Brain microvascular endothelial cell (primary cell): ENCODE results near the gene MYO5A.
A peak's percentile ranks its signal among the peaks of the same experiment; 100 is the strongest.
"Not testable (repeated sequence)": the region's sequence is repeated elsewhere in the genome, so short reads cannot be mapped to it uniquely, and the experiment has no call there.

Source experiments
- DNase-seq: peaks from one replicate; pipeline ENCODE4 v3.0.0-alpha.2; 2020
- H3K27ac ChIP-seq: fragments of 250-450 bp; sonication (Bioruptor Pico); 2 replicates; pipeline ENCODE4 v1.5.1; 2020; ENCODE audit warnings: mild to moderate bottlenecking, moderate library complexity
- H3K27me3 ChIP-seq: fragments of 250-450 bp; sonication (Bioruptor Pico); replicated peaks from 2 replicates; pipeline ENCODE4 v1.5.1; 2020; ENCODE audit warnings: mild to moderate bottlenecking
- H3K36me3 ChIP-seq: fragments of 250-450 bp; sonication (Bioruptor Pico); replicated peaks from 2 replicates; pipeline ENCODE4 v1.5.1; 2020; ENCODE audit warnings: mild to moderate bottlenecking
- H3K4me3 ChIP-seq: 2 replicates; pipeline ENCODE4 v1.5.1; 2011; ENCODE audit warnings: low read depth, mild to moderate bottlenecking, control low read depth, low read length, moderate library complexity
- in situ Hi-C: cut with HindIII; loops from 2 replicates; pipeline ENCODE4 v1.10.0; 2017; ENCODE audit warnings: low sequenced_read_pairs, low pct_ligation_motif_present
- TF ChIP-seq, protein P1 (sequence below): IDR thresholded peaks from 2 replicates; pipeline ENCODE4 v1.5.1; 2011; ENCODE audit warnings: low read depth, mild to moderate bottlenecking, moderate library complexity, low read length, control low read depth, inconsistent platforms; ENCODE audit errors: missing control alignments

The MYO5A gene

GRCh38 chr15:52528564-52529340, at the start of gene MYO5A:
Gene MYO5A (minus strand): TSS chr15:52528880. CDS start chr15:52528806, 74 bp downstream.
- in situ Hi-C loops = no loop called here
- DNase-seq = peak; percentile 63
- Histone ChIP-seq H3K36me3 (no peaks in the 10 kb centered on the region), H3K27ac (peak within 1 kb of the TSS; percentile 19), H3K4me3 (peak within 1 kb of the TSS; percentile 77), H3K27me3 (no peaks in the 10 kb centered on the region)
- TF ChIP-seq, protein P1, sequence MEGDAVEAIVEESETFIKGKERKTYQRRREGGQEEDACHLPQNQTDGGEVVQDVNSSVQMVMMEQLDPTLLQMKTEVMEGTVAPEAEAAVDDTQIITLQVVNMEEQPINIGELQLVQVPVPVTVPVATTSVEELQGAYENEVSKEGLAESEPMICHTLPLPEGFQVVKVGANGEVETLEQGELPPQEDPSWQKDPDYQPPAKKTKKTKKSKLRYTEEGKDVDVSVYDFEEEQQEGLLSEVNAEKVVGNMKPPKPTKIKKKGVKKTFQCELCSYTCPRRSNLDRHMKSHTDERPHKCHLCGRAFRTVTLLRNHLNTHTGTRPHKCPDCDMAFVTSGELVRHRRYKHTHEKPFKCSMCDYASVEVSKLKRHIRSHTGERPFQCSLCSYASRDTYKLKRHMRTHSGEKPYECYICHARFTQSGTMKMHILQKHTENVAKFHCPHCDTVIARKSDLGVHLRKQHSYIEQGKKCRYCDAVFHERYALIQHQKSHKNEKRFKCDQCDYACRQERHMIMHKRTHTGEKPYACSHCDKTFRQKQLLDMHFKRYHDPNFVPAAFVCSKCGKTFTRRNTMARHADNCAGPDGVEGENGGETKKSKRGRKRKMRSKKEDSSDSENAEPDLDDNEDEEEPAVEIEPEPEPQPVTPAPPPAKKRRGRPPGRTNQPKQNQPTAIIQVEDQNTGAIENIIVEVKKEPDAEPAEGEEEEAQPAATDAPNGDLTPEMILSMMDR = no peak

DNA sequence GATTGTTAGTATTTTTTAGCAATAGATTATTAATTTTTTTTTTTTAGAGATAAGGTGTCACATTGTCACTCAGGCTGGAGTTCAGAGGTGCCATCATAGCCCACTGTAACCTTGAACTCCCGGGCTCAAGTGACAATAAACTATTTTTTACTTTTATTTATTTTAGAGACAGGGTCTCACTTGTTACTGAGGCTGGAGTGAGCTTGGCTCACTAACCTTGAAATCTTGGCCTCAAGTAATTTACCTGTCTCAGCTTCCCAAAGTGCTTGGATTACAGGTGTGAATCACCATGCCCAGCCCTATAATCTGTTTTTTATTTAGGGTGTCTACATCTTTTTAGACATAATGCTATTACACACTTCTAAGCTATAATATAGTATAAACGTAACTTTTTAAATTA, 48.0 kb upstream of the MYO5A start:
- no peak overlapping the region for H3K27ac ChIP-seq
- H3K27me3 ChIP-seq = no peaks in the 10 kb centered on the region
- H3K36me3 ChIP-seq = peaks cover under 1% of the 10 kb centered on the region
- TF ChIP-seq, protein P1 = no peak
- no peak for DNase-seq
- no peak overlapping the region for H3K4me3 ChIP-seq
- in situ Hi-C loops = no loop called here

DNA sequence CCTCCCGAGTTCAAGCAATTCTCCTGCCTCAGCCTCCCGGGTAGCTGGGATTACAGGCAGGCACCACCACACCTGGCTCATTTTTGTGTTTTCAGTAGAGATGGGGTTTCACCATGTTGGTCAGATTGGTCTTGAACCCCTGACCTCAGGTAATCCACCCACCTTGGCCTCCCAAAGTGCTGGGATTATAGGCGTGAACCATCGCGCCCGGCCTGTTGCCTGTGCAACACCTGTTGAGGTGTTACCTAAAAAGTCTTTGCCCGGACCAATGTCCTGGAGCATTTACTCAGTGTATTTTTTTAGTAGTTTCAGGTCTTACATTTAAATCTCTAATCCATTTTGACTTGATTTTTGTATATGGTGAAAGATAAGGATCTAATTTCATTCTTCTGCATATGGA, 46.9 kb upstream of the MYO5A start:
- in situ Hi-C loops, H3K27ac ChIP-seq, H3K27me3 ChIP-seq, H3K36me3 ChIP-seq, DNase-seq, H3K4me3 ChIP-seq: not testable (repeated sequence)

DNA sequence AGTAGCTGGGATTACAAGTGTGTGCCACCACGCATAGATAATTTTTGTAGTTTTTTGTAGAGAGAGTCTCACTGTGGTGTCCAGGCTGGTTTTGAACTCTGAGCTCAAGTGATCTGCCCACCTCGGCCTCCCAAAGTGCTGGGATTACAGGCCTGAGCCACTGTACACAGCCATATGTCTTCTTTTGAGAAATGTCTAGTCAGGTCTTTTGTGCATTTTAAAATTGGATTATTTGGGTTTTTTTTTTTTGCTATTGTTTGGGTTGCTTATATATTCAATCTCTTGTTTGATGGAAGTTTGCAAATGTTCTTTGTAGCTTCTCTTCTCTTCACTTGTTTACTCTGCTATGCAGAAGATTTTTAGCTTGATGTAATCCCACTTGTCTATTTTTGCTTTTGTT, 46.4 kb upstream of the MYO5A start:
- no peak for DNase-seq
- Histone ChIP-seq H3K27ac (no peak overlapping the region), H3K36me3 (no peaks in the 10 kb centered on the region), H3K4me3 (no peak overlapping the region), H3K27me3 (no peaks in the 10 kb centered on the region)
- in situ Hi-C loops = no loop called here
- TF ChIP-seq, protein P1 = no peak

GRCh38 chr15:52574623-52575022, 45.9 kb upstream of the MYO5A start:
- H3K27ac ChIP-seq, H3K4me3 ChIP-seq, in situ Hi-C loops, H3K27me3 ChIP-seq, DNase-seq, H3K36me3 ChIP-seq: not testable (repeated sequence)

- Histone ChIP-seq H3K27ac (peak within 1 kb of the TSS; percentile 84), H3K27me3 (no peaks in the 10 kb centered on the region), H3K36me3 (no peaks in the 10 kb centered on the region), H3K4me3 (peak within 1 kb of the TSS; percentile 90)
- in situ Hi-C loops = no loop called here
- TF ChIP-seq, protein P1 = peak; percentile 6
- DNase-seq = peak; percentile 84
Observed at GRCh38 chr15:52568601-52569585, 40.2 kb upstream of the MYO5A start, which contains the start of gene ARPP19. Gene ARPP19 (minus strand): TSS chr15:52569030. CDS start chr15:52568892, 138 bp downstream.
